GM19043 (cell line): ENCODE measurements around the gene RTL3.

Experiments used
- ATAC-seq: cut with Tn5 transposase; IDR thresholded peaks from one replicate; pipeline ENCODE4 v1.9.1; 2021; ENCODE audit warnings: low read depth; ENCODE audit not compliant: unreplicated experiment

Gene RTL3

DNA sequence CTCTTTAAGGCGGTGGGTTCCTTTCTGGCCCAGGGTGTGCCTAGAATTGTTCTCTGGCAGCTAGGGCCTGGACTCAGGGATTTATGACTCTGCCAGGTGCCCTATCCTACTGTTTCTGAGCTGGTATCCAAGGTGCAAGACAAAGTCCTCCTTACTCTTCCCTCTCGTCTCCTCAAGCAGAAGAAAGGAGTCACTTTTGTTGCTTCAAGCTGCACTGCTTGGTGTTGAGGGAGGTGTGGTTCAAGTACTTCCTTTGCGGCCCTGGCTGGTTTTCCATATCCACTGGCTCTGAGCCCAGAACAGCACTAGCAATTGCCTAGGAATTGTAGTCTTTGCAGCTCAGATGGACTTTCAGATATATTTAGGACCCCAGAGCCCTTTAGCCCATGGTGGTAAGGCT is 39.3 kb downstream of the RTL3 start:
- ATAC-seq, result no peak

DNA sequence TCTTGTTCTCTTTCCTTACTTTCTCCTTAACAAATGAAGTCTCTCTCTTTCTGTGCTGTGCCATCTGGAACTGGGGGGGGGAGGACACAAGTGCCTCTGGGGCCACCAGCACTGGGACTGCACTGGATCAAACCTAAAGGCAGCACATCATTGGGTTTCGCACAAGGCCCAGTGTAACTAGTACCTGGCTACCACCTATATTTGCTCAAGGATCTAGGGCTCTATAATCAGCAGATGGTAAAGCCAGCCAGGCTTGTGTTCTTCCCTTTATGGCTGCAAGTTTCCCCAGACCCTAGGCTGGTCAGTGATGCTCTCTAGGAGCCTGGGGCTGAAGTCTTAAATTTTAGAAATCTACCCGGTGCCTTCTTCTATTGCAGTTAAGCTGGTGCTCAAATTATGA is 40.1 kb downstream of the RTL3 start:
- ATAC-seq, result no peak

DNA sequence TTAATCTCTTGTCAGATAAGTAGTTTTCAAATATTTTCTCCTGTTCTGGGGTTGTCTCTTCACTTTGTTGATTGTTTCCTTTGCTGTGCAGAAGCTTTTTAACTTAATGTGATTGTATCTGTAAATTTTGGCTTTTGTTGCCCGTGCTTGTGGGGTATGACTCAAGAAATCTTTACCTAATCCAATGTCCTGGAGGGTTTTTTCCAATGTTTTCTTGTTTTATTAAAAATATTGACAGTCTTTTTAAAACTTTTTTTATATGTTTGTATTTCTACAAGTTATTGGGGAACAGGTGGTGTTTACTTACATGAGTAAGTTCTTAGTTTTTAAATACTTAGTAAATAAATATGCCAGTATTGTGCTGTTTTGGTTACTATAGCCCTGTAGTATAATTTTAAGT is 44.9 kb downstream of the RTL3 start:
- no peak for ATAC-seq
